ENCODE measurements around the gene TADA2B.

DNA sequence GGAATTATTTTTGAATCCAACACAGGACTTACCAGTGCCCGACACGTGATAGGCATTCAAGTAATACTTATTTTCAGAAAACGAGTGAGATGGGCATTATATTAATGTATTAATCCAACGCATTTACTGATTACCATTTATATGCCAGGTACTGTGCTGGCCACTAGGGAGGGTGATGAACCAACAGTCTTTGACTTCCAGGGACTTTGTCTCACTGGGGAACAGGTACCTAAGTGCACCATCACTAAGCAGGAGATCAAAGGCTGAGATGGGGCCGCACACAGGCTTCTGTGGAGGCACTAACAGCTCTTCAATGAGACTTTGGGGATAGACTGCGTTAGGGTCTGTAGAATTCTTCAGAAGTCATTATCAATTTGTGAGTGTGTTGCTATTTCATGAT, 5.7 kb upstream of the TADA2B start:
- peak; percentile 28 for TF ChIP-seq CTCF (IDR thresholded peaks at IDR 0.05; ENCODE audit: low read depth, low read length, missing input control)
- TF ChIP-seq RAD21 (IDR thresholded peaks at IDR 0.05), result peak; percentile 54 to 56
- no peak for TF ChIP-seq EGR1 (IDR thresholded peaks at IDR 0.05; ENCODE audit: low read depth in 2 of 2)
- no peak for TF ChIP-seq GABPA (IDR thresholded peaks at IDR 0.05 in 1 of 2, conservative IDR thresholded peaks at IDR 0.05 in 1 of 2)
- no peak for TF ChIP-seq MAX (IDR thresholded peaks at IDR 0.05)
- no peak for TF ChIP-seq SP1 (IDR thresholded peaks at IDR 0.05)
- no peak for TF ChIP-seq TAF1 (conservative IDR thresholded peaks at IDR 0.05)
- TF ChIP-seq, protein P1, sequence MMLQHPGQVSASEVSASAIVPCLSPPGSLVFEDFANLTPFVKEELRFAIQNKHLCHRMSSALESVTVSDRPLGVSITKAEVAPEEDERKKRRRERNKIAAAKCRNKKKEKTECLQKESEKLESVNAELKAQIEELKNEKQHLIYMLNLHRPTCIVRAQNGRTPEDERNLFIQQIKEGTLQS (IDR thresholded peaks at IDR 0.05), result no peak
- TF ChIP-seq YY1 (IDR thresholded peaks at IDR 0.05), result no peak
- no peak for TF ChIP-seq REST (IDR thresholded peaks at IDR 0.05)
- TF ChIP-seq FOXA1 (IDR thresholded peaks at IDR 0.05), result no peak
- TF ChIP-seq, protein P2, sequence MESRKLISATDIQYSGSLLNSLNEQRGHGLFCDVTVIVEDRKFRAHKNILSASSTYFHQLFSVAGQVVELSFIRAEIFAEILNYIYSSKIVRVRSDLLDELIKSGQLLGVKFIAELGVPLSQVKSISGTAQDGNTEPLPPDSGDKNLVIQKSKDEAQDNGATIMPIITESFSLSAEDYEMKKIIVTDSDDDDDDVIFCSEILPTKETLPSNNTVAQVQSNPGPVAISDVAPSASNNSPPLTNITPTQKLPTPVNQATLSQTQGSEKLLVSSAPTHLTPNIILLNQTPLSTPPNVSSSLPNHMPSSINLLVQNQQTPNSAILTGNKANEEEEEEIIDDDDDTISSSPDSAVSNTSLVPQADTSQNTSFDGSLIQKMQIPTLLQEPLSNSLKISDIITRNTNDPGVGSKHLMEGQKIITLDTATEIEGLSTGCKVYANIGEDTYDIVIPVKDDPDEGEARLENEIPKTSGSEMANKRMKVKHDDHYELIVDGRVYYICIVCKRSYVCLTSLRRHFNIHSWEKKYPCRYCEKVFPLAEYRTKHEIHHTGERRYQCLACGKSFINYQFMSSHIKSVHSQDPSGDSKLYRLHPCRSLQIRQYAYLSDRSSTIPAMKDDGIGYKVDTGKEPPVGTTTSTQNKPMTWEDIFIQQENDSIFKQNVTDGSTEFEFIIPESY (IDR thresholded peaks at IDR 0.05), result no peak
- peak; percentile 30 to 35 for TF ChIP-seq HNF4A (conservative IDR thresholded peaks at IDR 0.05)
- no peak for TF ChIP-seq FOXA2 (IDR thresholded peaks at IDR 0.05)
